Stimulated activated CD4-positive, alpha-beta T cell treated with anti-CD3 and anti-CD28 coated beads, Interleukin-2, amount 100 ng/mL, for 24 hours (primary cell): ENCODE measurements around the gene LSS.
A peak's percentile ranks its signal among the peaks of the same experiment; 100 is the strongest.
"Not testable (repeated sequence)": the region's sequence is repeated elsewhere in the genome, so short reads cannot be mapped to it uniquely, and the experiment has no call there.

ENCODE experiments used
- DNase-seq, 2 donors: peaks; one replicate each; pipeline ENCODE4 v3.0.0-alpha.2; 2020

The LSS gene

GRCh38 chr21:46184625-46185555 is 43.7 kb downstream of the LSS start:
- peak; percentile 57 to 73 for DNase-seq

GRCh38 chr21:46183910-46184624 is 44.5 kb downstream of the LSS start, which contains the start of gene SPATC1L:
SPATC1L (minus strand) TSS chr21:46184459; CDS start chr21:46182816, 1,643 bp downstream.
- peak in 1 of 2 donors; percentile 55 for DNase-seq

- DNase-seq, result not testable (repeated sequence)
Measured at GRCh38 chr21:46183337-46183909, 45.2 kb downstream of the LSS start.

- no peak for DNase-seq
Measured at GRCh38 chr21:46182548-46183336, 45.8 kb downstream of the LSS start.

- DNase-seq, result no peak
Measured at GRCh38 chr21:46181953-46182547, 46.5 kb downstream of the LSS start.

- no peak for DNase-seq
Measured at GRCh38 chr21:46181436-46181835, 47.1 kb downstream of the LSS start.

GRCh38 chr21:46180778-46181391 is 47.7 kb downstream of the LSS start:
- DNase-seq, result no peak

GRCh38 chr21:46180079-46180722 is 48.4 kb downstream of the LSS start:
- no peak for DNase-seq

GRCh38 chr21:46179708-46180078 is 48.9 kb downstream of the LSS start:
- DNase-seq, result no peak

GRCh38 chr21:46178961-46179360 is 49.6 kb downstream of the LSS start:
- DNase-seq, result no peak

- DNase-seq, result not testable (repeated sequence)
Measured at GRCh38 chr21:46176443-46177129, 52.0 kb downstream of the LSS start.

GRCh38 chr21:46173573-46173972 is 55.0 kb downstream of the LSS start:
- no peak for DNase-seq

- no peak for DNase-seq
Measured at GRCh38 chr21:46172863-46173528, 55.6 kb downstream of the LSS start.

GRCh38 chr21:46171996-46172862 is 56.3 kb downstream of the LSS start:
- no peak for DNase-seq

GRCh38 chr21:46171585-46171984 is 57.0 kb downstream of the LSS start:
- no peak for DNase-seq

- not testable (repeated sequence) for DNase-seq
Measured at GRCh38 chr21:46170436-46171193, 58.0 kb downstream of the LSS start.

- no peak for DNase-seq
Measured at GRCh38 chr21:46168659-46169386, 59.8 kb downstream of the LSS start.

GRCh38 chr21:46168238-46168637 is 60.3 kb downstream of the LSS start:
- no peak for DNase-seq
